Measurements from ENCODE around the gene CDH11.

The CDH11 gene, protein sequence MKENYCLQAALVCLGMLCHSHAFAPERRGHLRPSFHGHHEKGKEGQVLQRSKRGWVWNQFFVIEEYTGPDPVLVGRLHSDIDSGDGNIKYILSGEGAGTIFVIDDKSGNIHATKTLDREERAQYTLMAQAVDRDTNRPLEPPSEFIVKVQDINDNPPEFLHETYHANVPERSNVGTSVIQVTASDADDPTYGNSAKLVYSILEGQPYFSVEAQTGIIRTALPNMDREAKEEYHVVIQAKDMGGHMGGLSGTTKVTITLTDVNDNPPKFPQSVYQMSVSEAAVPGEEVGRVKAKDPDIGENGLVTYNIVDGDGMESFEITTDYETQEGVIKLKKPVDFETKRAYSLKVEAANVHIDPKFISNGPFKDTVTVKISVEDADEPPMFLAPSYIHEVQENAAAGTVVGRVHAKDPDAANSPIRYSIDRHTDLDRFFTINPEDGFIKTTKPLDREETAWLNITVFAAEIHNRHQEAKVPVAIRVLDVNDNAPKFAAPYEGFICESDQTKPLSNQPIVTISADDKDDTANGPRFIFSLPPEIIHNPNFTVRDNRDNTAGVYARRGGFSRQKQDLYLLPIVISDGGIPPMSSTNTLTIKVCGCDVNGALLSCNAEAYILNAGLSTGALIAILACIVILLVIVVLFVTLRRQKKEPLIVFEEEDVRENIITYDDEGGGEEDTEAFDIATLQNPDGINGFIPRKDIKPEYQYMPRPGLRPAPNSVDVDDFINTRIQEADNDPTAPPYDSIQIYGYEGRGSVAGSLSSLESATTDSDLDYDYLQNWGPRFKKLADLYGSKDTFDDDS

DNA sequence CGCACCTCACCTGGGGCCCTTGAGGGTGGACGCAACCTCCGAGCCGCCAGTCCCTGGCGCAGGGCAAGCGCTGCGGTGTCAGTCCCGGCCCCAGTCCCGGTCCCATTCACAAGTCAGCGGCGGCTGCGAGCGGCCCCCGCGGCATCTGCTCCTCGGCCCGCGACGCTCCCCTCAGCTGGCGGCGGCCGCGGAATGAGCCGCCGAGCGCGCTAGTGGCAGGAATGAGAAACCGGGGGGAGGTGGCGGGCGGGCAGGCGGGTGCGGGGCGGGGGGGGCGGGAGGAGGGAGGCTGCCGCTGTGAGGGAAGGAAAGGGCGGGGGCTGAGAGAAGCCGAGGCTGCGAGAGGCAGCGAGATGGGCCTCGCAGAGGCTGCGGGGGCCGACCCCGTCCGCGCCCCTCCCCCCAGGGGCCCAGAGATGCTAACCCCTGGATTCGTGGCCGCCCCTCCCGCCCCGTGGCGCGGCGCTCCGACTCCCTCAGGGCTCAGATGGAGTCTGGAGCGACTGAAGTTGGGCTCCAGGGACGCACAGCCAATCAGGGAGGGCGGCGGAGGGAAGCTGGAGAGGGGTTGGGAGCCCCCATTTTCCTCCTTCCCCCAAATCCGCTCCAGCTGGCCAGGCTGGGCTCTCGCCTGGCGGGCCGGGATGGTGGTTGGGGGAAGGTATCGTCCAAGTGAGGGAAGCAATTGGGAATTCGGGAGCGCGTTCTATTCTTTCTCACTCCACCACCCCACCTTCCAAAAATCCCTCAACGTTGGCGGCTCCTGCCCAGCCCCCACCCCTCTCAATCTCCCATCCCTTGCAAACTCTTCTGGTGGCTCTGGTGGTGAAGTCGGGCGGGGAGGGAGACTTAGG, at the start of gene CDH11:
CDH11 (minus strand) TSS at position 194 of the 854 bp plus-strand sequence. CDS start 117,194 bp downstream, outside the sequence.
- DNase-seq (ENCODE audit: low read depth in 1 of 2, low spot score in 1 of 2), result no peak

DNA sequence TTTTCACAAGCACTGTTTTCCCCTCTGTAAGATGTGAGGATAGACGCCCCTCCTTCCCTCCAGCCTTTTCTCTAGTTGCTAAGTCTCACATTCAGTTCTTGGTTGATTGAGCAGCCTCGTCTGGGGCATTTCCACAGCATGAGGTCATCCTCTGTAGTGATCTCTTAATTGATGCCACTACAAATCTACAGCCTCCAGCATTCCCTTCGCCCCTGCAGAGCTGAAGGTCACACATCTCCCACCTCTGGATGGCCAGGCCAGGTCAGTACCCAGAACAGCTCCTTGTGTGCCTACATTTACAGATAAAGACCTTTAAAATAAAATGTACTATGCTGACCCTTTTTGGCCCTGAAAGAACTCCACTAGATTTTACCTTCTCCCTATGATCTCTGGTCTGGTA, 32.5 kb upstream of the CDH11 start:
- no peak for DNase-seq (ENCODE audit: low read depth in 1 of 2, low spot score in 1 of 2)

DNA sequence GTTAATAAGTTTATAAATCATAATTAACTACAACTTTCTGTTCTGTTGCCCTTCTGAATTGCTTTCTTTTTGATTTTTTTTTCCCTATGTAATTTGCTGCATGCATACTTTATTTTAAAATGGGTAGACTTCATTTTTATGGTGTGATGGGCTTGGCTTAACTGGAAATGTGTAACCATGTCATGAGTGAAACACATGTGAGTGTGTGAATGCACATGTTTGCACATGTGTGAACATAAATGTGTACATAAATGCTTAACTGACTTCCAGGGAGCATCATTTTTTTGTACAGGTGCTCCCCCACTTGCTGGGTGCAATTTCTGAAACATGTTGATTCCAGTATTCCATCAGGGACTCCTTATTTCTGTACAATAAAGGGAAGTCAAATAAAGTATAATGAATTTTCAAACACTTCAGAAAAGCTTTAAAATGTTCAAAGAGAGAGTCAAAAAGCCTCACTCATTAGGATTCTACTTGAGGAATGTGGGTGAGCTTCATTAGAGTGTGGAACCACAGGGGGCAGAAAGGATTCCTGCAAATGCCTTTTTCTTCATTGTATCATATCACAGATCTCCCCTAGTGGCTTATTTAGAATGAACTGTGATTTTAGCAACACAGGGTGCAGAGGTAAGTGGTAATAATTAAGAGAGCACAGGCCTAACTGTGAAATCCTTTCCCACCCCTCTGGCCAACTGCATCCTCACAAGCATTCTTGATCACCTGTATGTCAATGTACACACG, 31.7 kb upstream of the CDH11 start:
- no peak for DNase-seq (ENCODE audit: low read depth in 1 of 2, low spot score in 1 of 2)

DNA sequence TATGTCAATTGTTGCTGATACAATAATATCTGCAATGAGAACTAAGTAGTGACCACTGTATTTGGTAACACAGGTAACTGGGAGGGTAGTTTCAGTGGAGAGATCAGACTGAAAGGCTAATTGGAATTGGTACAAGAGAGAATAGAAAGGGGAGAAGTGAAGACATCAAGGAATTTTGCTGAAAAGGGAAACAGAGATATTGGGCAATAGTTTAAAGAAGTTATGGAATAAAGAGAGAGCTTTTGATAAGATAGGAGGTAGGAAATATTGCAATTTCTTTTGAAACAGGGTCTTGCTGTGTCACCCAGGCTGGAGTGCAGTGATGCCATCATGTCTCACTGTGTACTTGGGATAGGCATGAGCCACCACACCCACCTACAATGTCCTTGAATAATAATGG, 26.9 kb upstream of the CDH11 start:
- no peak for DNase-seq (ENCODE audit: low read depth in 1 of 2, low spot score in 1 of 2)

DNA sequence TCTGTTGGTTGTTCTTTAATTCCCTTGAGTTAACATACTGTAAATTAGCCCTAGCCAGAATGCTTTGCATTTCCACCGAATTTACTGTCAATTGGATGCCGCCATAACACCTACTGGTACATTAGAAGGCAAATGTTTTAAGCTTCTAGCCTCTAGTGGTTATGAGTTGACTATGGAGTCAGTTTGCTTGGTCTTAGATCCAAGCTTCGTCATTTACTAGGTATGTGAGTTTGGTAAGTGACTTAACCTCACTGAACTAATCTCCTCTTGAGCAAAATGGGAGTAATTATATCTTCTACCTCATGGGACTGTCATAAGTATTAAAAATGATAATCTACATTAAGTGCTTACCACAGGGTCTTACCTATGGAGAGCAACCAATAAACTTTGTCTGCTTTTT, 20.4 kb upstream of the CDH11 start:
- DNase-seq (ENCODE audit: low read depth in 1 of 2, low spot score in 1 of 2), result no peak

DNA sequence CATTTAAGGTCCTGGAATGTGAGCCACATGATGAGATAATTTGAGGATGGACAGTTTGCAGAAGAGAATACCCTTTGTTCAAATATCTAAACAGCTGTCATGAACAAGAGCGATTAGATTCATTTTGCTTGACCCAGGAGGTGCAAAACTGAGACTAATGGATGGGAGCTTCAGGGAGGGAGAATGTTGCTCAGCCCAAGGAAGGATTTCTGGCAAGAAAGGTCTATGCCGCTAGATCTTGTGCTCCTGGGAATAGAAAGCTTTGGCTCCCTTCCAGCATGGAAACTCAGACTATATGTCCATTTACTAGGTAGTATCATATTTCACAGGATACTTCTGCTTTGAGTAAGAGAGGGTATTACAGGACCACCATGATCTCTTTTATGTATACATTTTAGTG, 14.8 kb upstream of the CDH11 start:
- no peak for DNase-seq (ENCODE audit: low read depth in 1 of 2, low spot score in 1 of 2)

DNA sequence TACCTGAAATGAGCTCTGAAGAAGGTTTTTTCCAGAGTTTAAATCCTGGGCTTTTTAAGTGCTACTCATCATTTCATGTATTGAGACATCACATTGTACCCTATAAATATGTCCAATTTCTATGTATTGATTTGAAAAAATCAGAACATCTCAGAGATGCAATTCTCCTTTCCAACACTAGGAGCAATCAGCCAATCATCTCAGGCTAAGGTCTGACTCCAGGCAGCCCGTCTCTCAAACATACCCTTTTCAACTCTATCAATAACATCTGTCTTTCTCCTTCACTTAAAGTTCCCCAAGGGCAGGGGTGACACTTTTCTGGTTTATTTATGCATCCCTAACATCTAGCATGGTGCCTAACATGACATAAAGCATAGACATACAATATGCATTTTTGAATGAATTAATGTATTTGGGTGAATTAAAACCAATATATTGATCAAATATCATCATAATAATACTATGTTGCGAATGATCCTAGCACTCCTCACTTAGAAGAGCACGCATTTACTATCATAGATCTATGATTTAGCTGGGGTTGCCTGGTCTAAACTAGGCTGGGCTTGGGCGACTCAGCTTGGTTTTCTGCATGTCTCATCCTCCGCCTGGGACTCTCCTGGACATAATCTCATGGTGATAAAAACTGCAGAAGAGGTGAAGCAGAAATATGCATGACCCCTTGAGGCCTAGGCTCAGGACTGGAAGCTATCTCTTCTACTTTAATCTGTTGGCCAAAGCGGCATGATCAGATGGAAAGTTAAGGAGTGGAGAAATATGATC, 5.2 kb upstream of the CDH11 start:
- no peak for DNase-seq (ENCODE audit: low read depth in 1 of 2, low spot score in 1 of 2)

DNA sequence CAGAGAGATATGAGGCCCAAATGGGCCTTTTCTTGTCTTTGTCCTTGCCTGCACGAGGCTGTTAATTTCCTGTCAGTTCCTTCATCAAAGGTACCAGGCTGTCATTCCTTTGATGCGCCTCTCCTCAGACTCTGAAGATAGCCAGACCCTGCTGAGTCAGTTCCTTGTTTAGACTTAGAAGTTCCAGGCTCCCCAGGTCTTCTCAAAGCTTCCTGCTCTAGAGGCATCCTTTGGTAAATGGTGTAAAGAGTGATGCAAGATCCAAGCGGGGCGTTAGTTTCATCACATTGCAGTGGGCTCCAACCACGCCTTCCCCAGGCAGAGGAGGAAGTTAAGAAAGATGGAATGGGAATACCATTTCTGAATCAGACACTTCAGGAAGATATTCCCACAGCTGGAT, 4.0 kb upstream of the CDH11 start:
- no peak for DNase-seq (ENCODE audit: low read depth in 1 of 2, low spot score in 1 of 2)

DNA sequence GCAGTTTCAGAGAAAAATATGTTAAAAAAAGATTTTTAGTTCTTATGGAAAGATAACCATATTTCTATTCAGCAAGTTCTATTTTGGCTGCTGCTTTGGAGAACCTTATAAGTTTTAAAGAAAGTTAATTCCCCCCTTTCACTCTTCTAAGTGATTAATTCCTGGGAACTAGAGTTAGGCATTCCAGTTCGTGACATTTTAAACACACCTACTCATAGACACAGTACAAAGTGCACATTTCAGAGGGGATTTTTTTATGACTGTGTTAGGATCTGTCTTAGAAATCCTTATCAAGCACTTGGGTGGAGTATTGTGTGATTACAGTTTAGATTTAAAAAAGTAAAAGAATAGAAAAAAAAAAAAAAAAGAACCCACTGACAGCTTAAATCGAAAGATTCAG, 3.5 kb upstream of the CDH11 start:
- DNase-seq (ENCODE audit: low read depth in 1 of 2, low spot score in 1 of 2), result no peak

DNA sequence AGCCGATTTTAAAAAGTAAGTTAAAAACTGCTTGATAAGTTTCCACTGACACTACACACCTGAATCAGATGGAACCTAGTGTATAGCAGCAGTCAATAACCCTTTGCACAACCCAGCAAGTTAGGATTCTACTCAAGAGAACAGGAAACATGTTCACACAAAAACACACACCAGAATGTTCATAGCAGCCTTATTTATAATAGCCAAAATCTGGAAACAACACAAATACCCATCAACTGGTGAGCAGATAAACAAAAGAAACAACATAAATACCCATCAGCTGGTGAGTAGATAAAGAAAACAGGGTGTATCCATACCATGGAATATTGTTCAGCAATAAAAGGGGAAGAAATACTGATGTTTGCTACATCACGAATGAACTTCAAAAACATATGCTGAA, 2.7 kb upstream of the CDH11 start:
- no peak for DNase-seq (ENCODE audit: low read depth in 1 of 2, low spot score in 1 of 2)

DNA sequence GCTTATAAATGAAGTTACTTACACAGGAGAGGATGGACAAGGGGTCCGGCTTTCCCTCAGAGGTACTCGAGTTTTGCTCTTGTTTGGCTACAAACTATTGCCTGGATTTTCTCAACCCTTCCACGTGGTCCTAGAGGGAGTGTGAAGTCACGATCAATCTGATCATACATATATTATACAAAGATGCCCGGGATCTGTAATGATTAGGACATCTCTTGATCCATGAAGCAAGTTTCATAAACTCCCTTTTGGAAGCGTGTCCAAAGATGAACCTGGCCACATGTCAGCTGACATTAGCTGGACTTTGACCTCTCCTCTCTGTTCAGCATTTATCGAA, 2.3 kb upstream of the CDH11 start:
- no peak for DNase-seq (ENCODE audit: low read depth in 1 of 2, low spot score in 1 of 2)

DNA sequence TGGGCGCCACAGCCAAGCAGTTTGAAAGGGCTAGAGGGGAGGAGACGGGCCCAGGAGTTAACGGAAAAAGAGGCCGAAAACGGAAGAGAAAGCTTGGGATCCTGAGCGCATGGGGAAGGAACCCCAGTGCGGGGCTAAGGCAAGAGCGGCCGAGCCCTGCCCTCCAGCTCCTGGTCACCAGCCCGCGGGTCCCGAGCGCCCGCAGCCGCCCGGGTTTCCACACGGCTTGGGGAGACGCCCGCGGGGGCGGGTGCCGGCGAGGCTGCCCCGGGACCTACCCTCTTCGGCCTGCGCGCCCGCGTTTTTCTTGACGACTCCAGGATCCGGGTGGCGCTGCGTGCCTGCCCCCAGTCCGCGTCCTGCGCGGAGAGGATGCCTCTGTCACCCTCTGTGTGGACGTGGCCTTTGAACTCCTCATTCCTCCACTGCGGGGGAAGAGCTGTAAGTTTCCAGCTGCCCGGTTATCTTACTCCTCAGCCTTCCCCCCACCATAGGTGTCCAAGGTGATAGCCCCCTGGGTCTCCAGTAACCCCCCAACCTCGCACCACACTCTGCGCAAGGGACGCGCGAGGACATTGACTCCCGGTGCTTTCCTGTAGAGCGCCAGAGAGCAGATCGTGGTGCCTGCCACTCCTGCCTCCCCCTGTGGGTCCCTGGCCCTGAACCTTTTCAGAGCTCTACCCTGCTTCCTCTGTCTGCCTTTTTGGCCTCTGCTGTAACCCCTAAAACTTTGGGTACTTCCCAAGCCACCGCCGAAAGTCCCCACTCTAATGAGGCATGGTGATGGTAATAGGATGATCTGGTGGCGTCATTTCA, 1.7 kb upstream of the CDH11 start:
- no peak for DNase-seq (ENCODE audit: low read depth in 1 of 2, low spot score in 1 of 2)

DNA sequence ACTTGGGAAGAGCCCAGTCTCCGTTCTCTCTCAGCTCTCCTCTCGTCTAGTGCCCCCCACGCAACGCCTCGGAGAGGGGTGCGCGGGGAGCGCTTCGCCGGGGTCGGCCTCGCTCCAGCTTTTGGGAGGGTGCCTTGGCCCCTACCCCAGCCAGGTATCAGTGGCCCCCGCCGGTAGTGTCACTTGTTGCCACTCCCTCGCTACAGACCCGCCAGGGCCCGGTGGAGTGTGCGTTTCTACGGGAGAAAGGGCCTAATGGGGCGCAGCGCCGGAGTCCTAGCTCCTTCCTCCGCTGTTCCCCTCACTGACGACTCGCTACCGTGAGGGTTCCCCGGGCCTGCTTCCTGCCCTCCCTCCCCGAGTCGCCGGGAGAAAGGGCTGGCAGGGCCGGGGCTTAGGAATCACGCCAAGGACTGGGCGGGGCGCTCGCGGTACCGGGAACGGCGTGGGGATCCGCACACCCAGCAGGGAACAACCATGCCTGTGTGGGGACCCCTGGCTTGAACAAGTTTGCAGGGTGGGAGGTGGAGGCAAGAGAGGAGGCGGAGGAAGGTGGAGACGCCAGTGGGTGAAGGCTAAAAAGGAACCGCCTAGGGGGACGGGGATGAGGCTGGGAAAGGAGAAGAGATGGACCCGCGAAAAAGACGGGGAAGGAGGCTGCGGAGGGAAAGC, 997 bp upstream of the CDH11 start:
- no peak for DNase-seq (ENCODE audit: low read depth in 1 of 2, low spot score in 1 of 2)

DNA sequence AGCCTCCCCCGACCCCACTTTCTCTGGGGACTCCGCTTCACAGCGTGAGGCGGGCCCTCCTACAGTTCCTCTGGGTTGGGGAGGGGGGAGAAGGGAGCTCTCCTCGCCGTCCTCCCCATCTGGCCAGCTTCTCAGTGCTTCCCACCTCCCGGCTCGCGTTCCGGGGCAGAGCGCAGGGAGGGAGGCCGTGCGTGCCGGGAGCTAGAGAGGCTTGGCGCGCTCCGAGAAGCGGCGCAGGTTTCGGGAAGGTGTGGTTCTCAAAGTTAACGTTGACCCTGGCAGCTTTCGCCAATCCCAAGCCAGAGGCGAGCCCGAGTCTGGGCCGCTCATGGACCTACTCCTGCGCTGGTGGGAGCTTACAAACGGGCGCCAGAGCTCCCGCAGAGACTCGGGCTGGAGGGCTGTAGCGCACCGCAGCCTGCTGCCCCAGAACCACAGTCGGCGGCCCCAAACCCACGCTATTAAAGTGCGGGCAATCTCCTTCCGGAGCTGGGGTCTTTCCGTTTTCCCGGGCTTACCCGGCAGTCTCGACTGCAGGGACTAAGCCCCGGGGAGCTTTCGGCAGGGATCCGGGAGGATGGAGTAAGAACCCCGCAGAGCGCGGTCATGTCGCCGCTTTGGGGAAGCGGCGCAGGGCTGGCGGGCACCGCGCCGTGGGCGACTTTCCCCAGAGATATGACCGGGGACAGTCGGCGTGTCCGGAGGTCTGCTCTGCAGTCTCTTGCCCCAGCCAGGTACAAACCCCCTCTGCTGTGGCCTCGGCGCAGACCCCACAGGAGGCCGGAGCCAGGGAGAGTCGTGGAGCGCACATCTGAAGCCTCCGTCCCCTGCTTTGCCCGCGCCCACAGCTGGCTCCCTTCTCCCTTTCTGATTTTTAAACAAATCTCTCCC, 787 bp downstream of the CDH11 start:
- DNase-seq (ENCODE audit: low read depth in 1 of 2, low spot score in 1 of 2), result no peak

DNA sequence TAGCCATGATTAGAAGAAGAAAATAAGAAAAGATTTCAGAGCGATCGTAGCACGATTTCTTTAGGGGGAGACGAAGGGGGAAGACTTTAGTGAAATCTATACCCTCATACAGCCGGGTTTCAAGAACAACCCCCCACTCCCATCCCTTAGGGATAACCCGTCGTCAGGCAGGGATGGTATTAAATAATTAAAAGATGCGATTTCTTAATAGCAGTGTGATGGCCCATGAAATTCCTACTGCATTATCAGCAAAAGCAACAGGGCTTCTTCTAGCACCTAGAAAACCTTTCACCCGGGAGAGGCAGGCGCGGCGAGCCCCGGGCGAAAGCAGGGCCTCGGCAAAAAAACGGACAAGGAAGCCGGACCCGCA, 1.4 kb downstream of the CDH11 start:
- no peak for DNase-seq (ENCODE audit: low read depth in 1 of 2, low spot score in 1 of 2)

DNA sequence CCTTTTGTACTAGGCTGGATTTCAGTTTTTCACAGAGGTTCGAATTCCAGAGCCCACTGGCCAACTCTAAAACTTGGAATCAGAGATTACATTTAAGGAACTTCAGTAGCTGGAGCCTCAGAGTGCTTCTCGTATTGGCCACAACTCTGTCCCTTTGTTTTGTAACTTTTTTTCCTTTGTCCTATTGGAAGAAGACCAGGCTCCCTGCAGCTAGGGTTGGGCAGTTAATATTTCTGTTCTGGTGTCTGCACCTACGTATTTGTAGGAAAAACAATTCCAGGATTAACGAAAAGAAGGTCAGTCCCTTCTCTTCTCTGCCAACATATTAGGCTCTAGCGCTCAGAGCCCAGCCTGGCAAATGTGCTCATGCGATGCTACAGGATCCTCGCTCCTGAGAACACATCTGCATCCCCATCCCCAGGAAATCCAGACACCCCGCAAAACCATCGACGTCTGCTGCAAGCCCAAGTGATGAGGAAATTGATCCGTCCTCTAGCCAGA, 1.9 kb downstream of the CDH11 start:
- DNase-seq (ENCODE audit: low read depth in 1 of 2, low spot score in 1 of 2), result no peak

DNA sequence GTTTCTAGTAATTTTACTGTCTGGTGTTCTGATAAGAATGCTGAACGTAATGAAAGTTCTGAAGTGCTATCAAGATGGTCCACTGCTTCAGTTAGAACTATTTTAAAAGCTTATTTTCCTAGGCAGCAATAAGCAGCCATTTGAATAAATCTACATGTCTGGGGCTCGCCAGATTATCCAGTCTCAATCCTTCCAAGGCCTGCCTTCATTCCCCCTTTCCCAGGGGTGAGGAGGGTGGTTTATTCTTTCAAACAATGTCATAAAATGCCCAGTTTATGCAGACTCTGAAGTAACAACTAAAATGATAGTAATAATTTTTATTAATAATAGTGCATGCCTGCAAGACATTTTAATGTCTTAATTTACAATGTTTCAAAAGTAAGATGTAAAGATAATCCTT, 2.4 kb downstream of the CDH11 start:
- DNase-seq (ENCODE audit: low read depth in 1 of 2, low spot score in 1 of 2), result no peak

DNA sequence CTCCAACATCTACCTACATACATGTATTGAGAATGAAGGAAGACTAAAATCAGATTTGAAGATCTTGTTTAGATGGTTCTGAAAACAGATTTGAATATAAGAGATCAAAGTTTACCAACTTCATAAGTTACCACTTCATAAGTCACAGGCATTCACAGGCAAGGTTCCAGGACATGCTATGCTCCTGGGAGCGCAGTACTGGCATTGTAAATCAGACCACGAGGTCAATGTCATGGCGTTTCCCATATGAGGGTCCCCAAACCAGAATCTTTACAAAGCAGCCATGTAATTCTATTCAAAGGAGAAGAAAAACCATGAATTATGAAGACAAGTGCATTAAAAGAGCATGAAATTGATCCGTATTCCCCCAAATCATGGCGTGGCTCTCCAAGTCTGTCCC, 3.0 kb downstream of the CDH11 start:
- no peak for DNase-seq (ENCODE audit: low read depth in 1 of 2, low spot score in 1 of 2)
